Motor neuron (in vitro differentiated cells): ENCODE results near the gene ZNF226. TPM values are rescaled to one million over a fixed set of nuclear protein-coding genes. Genes with fewer than 3 reads are reported as not detected.
A peak's percentile ranks its signal among the peaks of the same experiment; 100 is the strongest.
"Not testable (repeated sequence)": the region's sequence is repeated elsewhere in the genome, so short reads cannot be mapped to it uniquely, and the experiment has no call there.

ENCODE experiments used
- ATAC-seq, 8 experiments: fragments of 200-7000 bp; cut with Tn5 transposase; replicated peaks in 6 of 8; 2 replicates each; pipeline ENCODE4 v1.8.0; 2021; ENCODE audit warnings: mild to moderate bottlenecking in 8 of 8, moderate library complexity in 8 of 8
- H3K27ac ChIP-seq, 2 donors: fragments of 250-450 bp; sonication (Bioruptor Pico); 2 replicates each; pipeline ENCODE4 v1.9.0; 2021; ENCODE audit warnings: antibody characterized with exemption in 2 of 2, mild to moderate bottlenecking in 2 of 2, moderate library complexity in 1 of 2
- H3K4me1 ChIP-seq, 2 donors: fragments of 250-450 bp; sonication (Bioruptor Pico); replicated peaks in 1 of 2; 2 replicates each; pipeline ENCODE4 v1.6.1; 2021; ENCODE audit warnings: antibody characterized with exemption in 2 of 2, mild to moderate bottlenecking in 2 of 2, moderate library complexity in 1 of 2
- H3K4me3 ChIP-seq, 5 donors: fragments of 250-450 bp; sonication (Bioruptor Pico); 2 replicates each; pipeline ENCODE4 v1.9.0; 2021; ENCODE audit warnings: antibody characterized with exemption in 5 of 5, mild to moderate bottlenecking in 5 of 5, moderate library complexity in 4 of 5
- WGBS, 10 experiments: fragments of 450-650 bp; shearing (Covaris generic); methylation state at CpG; one replicate each; pipeline ENCODE4 v1.0.0; 2022; 5-methylcytosine and 5-hydroxymethylcytosine counted together
- in situ Hi-C, 9 experiments: fragments of 400-800 bp; cut with MboI; loops; one replicate each; pipeline ENCODE4 v1.15.0; 2021; ENCODE audit warnings: low sequenced_read_pairs in 9 of 9, low pct_unique_long_range_greater_than_20kb in 2 of 9; ENCODE audit not compliant: unreplicated experiment in 9 of 9
- total RNA-seq, 8 experiments: library from RNA; unstranded; fragments of 300-600 nt; gene quantifications; 2 replicates each; pipeline versions ENCODE4 v1.2.3 to v1.2.4, GENCODE V29; 2022

Gene ZNF226
- total RNA-seq, 8 experiments from 2014 or later = 19.6 to 56.9 (median 41.6) TPM

DNA sequence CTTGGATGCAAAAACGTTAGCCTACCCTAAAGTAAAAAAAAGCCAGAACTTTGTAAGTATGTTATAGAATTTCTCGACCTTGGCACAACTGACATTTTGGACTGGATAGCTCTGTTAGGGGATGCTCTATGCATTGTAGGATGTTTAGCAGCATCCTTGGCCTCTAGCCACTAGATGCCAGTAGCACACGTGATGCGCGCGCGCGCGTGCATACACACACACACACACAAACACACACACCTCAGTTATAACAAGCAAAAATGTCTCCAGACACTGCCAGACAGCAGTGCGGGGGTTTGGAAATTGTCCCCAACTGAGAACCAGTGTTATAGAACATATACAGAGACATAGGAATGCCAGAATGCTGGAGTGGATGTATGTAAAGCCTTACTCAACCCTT, 17.2 kb downstream of the ZNF226 start:
- 53 to 96% (median 75%) methylated on average over 1 to 10 of the region's 10 CpGs; no CpG with 5 or more reads in 1 of the 10 experiments for WGBS, 10 experiments
- no peak overlapping the region for H3K27ac ChIP-seq
- no peaks in the 10 kb centered on the region for H3K4me1 ChIP-seq
- no peak overlapping the region for H3K4me3 ChIP-seq
- in situ Hi-C loops = no loop called here
- ATAC-seq = no peak

DNA sequence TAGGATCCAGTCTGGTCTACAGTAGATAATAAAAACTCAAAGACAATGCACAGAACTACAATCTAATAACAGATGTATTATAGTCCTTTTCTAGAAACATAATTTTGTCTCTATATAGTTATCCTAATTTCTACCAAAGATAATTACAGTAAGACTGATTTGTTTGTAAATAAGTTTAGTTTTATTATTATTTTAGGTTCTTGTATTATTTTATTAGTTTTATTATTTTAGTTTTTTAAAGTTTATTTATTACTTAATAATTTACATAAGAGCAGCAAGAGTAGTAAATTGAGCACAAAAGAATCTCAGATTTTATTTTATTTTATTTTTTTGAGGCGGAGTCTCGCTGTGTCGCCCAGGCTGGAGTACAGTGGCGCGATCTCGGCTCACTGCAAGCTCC, 25.1 kb downstream of the ZNF226 start:
- no peak overlapping the region for H3K4me3 ChIP-seq
- no peak for ATAC-seq
- H3K4me1 ChIP-seq = no peaks in the 10 kb centered on the region
- WGBS, 10 experiments = 75 to 100% (median 94%) methylated on average over 2 to 6 of the region's 6 CpGs; no CpG with 5 or more reads in 1 of the 10 experiments
- in situ Hi-C loops = no loop called here
- no peak overlapping the region for H3K27ac ChIP-seq

DNA sequence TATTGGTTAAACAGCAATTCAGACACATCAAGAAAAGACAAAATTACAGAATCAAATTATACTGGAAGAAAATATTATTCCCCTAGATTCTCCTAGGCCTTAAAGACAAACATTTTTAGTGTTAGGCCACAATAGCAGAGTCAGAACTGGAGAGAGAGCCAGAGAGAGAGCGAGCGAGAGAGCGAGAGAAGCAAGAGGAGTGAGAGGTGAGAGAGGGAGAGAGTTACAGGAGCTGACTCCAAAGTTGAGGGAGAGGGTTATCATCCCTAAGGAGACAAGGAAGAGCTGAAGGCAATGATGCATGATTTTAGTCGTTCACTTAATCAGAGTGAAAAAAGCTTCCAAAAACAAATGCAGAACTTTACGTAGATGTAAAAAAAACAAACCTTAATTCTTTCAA, 27.2 kb downstream of the ZNF226 start:
- H3K4me1 ChIP-seq = no peaks in the 10 kb centered on the region
- H3K4me3 ChIP-seq = no peak overlapping the region
- 48 to 93% (median 78%) methylated on average over 4 to 5 of the region's 5 CpGs; no CpG with 5 or more reads in 1 of the 10 experiments for WGBS, 10 experiments
- ATAC-seq = no peak
- in situ Hi-C loops = no loop called here
- H3K27ac ChIP-seq = no peak overlapping the region

DNA sequence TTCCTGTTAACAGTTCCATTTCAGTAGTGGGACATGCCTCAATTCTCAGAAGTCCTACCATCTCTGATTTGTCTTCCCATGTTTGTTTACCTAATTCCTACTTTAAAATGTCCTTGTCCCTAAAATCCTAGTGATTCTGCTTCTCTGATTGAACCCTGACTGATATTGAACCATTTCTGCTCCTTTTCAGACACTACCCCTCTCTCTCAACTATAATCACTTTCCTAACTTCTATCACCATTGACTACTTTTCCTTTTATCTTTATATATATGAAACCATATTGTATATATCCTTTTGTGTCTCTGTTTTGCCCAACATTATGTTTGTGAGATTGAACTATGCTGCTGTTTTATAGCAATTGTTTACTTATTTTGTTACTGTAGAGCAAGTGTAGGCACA, 31.9 kb downstream of the ZNF226 start:
- no peak for ATAC-seq
- H3K27ac ChIP-seq = no peak overlapping the region
- H3K4me1 ChIP-seq = no peaks in the 10 kb centered on the region
- in situ Hi-C loops = no loop called here
- no peak overlapping the region for H3K4me3 ChIP-seq

DNA sequence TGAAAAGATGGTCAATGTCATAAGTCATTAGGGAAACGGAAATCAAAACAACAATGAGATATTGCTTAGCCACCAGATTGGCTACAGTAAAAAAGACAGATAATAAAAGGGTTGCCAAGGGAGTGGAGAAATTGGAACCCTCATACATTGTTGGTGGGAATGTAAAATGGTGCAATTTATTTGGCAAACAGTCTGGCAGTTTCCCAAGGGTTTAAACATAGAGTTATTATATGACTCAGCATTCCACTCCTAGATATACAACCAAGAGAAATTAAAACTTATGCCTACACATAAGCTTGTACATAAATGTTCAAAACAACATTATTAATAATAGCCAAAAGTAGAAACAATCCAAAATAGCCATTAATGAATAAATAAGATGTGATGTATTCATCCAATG, 37.6 kb downstream of the ZNF226 start:
- WGBS, 10 experiments = 29 to 100% (median 90%) methylated on average over 1 of the region's 1 CpG; no CpG with 5 or more reads in 1 of the 10 experiments
- in situ Hi-C loops = no loop called here
- H3K4me3 ChIP-seq = no peak overlapping the region
- no peak overlapping the region for H3K27ac ChIP-seq
- ATAC-seq = no peak
- no peaks in the 10 kb centered on the region for H3K4me1 ChIP-seq

DNA sequence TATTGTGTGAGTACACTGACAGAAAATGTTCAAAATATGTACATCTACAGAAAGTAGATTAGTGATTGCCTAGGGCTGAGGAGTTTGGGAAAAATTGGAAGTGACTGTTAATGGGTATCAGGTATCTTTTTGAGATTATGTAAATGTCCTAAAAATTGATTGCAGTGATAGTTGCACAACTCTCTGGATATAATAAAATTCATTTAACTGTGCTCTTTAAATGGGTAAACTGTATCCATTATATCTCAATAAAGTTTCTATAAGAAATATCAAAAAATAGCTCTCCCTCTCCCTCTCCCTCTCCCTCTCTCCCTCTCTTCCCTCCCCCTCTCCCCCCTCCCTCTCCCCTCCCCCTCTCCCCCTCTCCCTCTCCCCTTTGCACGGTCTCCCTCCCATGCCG, 38.1 kb downstream of the ZNF226 start:
- WGBS, 10 experiments = no CpG with 5 or more reads among the region's 2 CpGs
- H3K4me1 ChIP-seq = peaks cover 0 to under 1% of the 10 kb centered on the region in 2 donors
- H3K4me3 ChIP-seq = no peak overlapping the region
- in situ Hi-C loops = no loop called here
- ATAC-seq = no peak
- H3K27ac ChIP-seq = no peak overlapping the region

DNA sequence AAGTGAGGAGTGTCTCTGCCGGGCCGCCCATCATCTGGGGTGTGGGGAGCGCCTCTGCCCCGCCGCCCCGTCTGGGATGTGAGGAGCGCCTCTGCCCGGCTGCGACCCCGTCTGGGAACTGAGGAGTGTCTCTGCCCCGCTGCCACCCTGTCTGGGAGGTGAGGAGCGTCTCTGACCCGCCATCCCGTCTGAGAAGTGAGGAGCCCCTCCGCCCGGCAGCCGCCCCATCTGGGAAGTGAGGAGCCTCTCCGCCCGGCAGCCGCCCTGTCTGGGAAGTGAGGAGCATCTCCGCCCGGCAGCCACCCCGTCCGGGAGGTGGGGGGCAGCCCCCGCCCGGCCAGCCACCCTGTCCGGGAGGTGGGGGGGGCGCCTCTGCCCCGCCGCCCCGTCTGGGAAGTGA, 39.0 kb downstream of the ZNF226 start:
- no CpG with 5 or more reads among the region's 31 CpGs for WGBS, 10 experiments
- ATAC-seq = not testable (repeated sequence)

DNA sequence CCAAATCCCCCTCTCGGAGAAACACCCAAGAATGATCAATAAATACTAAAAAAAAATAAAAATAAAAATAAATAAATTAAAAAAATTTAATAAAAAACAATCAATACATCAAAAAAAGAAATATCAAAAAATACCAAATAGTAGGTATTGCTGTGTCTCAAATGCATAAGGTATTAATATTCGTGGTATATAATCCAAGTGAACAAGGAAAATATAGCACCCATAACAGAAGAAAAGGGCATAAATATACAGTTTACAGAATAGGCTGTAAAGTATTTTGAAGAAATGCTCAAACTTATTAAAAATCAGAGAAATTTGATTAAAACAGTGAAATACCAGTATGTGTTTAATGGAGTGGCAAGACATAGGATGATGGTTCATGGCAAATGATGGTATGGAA, 39.9 kb downstream of the ZNF226 start:
- no peak overlapping the region for H3K27ac ChIP-seq
- in situ Hi-C loops = no loop called here
- H3K4me1 ChIP-seq = peaks cover 0 to 4% of the 10 kb centered on the region in 2 donors
- 25 to 80% (median 56%) methylated on average over 1 to 2 of the region's 2 CpGs; no CpG with 5 or more reads in 1 of the 10 experiments for WGBS, 10 experiments
- ATAC-seq = no peak
- no peak overlapping the region for H3K4me3 ChIP-seq

More for the DNA sequence above, 39.0 kb downstream of the ZNF226 start:
- H3K4me1 ChIP-seq, in situ Hi-C loops, H3K4me3 ChIP-seq, H3K27ac ChIP-seq: not testable (repeated sequence)

DNA sequence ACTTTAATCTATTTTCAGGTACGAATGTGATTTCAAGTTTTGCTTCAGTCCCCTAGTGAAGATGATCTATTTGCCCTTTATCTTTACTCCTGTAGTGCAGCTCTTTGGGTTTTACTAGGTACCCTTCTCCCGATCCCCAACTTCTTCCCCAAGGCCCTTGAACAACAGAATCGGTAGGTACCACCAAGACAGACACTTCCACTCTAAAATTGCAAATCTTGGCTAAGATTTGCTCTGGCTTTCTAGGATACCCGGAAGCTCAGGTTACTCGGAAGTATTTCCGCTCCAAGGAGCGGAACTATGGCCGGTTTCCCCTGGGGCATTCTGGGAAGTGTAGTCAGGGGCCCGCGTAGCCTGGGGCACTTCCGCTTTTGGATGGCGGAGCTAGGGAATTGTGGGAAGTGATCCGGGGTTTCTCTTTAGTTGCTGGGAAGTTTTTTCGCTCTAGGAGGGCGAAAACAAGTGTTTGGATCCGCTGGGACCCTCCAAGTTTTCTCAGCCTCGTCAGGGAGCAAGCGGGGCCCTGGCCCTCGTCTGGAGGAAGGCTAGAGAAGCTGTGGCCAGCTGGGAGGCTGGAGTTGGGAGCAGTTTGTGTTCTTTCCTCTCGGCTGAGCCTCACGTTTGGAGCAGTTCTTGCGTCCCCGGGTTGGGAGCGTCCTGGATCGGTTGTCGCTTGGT, 42.4 kb downstream of the ZNF226 start:
- ATAC-seq = peak; percentile 83 to 94 (median 90)
- Histone ChIP-seq H3K4me3 (peak overlapping the region; percentile 53 to 82 (median 61)), H3K27ac (peak overlapping the region; percentile 21 to 84), H3K4me1 (peaks cover 0 to 4% of the 10 kb centered on the region in 2 donors)
- in situ Hi-C loops = no loop called here
- WGBS, 10 experiments = 5 to 67% (median 11%) methylated on average over 1 to 25 of the region's 26 CpGs

DNA sequence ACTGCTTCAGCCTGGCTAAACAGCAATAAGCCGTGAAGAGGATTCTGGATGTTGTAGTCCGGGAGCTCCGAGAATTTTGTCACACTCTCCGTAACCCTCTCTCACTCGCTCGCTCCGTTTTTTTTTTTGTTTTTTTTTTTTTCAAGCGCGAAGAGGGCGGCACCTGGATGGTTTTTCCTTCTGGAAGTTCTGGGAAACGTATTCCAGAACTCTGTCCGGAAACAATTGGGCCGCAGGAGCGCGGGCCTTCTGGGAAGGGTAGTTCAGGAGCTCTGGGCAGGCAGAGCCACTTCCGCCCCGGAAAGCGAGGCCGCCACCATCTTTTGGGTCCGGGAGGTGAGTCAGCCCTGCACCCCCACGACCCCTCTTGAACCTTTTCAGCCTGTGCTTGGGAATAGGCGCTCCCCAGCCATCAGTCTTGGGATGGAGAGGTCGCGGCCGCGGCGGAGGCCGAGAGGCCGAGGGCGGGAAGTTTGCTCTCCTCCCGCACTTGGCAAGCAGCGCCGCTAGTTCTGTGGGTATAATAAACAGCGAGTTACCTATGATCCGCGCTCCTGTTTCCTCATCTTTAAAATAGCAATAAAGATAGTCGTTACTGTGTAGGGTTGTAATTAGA, 47.5 kb downstream of the ZNF226 start, which contains the start of gene ZNF227:
Gene ZNF227, plus strand, starts transcription at position 283 of the 616 bp plus-strand sequence. CDS start 5,261 bp downstream, outside the sequence.
- 0 to 3% (median 0%) methylated on average over 10 to 25 of the region's 37 CpGs; no CpG with 5 or more reads in 1 of the 10 experiments for WGBS, 10 experiments
- in situ Hi-C loops = no loop called here
- ATAC-seq = peak; percentile 93 to 97 (median 96)
- H3K4me3 ChIP-seq = peak within 1 kb of the TSS; percentile 57 to 94 (median 83)
- H3K27ac ChIP-seq = peak within 1 kb of the TSS; percentile 43 to 51
- peaks cover 4 to 11% of the 10 kb centered on the region in 2 donors for H3K4me1 ChIP-seq

DNA sequence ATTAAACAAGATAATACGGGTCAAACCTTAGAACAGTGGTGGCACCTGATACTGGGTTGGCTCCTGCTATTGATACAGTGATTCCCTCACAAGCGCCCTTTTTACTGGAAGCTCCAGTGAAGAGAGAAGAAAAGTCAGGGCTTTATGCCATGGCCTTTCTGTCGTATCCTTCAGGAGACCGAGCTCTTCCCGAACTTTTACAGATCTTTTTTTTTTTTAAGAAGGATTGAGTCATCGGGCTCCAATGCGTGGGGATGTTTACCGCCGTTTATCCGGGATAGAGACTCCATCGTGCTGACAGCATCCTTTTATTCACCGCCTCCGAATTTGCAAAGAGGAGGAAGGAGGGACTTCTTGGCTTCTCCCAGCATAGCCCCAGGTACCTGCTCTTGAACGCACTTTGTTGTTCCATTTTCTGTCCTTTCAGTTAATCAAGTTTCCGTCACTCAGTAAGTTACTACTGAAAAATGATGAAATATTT, 48.0 kb downstream of the ZNF226 start:
- H3K4me3 ChIP-seq = peak overlapping the region; percentile 57 to 94 (median 83)
- 0 to 17% (median 6%) methylated on average over 3 to 13 of the region's 15 CpGs; no CpG with 5 or more reads in 1 of the 10 experiments for WGBS, 10 experiments
- in situ Hi-C loops = no loop called here
- ATAC-seq = peak; percentile 8 to 36 (median 20)
- H3K27ac ChIP-seq = peak overlapping the region; percentile 43 to 51
- H3K4me1 ChIP-seq = peaks cover 4 to 11% of the 10 kb centered on the region in 2 donors

DNA sequence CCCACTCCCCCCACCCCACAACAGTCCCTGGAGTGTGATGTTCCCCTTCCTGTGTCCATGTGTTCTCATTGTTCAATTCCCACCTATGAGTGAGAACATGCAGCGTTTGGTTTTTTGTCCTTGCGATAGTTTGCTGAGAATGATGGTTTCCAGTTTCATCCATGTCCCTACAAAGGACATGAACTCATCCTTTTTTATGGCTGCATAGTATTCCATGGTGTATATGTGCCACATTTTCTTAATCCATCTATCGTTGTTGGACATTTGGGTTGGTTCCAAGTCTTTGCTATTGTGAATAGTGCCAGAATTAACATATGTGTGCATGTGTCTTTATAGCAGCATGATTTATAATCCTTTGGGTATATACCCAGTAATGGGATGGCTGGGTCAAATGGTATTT, 55.0 kb downstream of the ZNF226 start:
- H3K4me1 ChIP-seq, in situ Hi-C loops, H3K4me3 ChIP-seq, ATAC-seq, H3K27ac ChIP-seq: not testable (repeated sequence)
- WGBS, 10 experiments = 60 to 100% methylated on average over 1 of the region's 3 CpGs; no CpG with 5 or more reads in 8 of the 10 experiments

DNA sequence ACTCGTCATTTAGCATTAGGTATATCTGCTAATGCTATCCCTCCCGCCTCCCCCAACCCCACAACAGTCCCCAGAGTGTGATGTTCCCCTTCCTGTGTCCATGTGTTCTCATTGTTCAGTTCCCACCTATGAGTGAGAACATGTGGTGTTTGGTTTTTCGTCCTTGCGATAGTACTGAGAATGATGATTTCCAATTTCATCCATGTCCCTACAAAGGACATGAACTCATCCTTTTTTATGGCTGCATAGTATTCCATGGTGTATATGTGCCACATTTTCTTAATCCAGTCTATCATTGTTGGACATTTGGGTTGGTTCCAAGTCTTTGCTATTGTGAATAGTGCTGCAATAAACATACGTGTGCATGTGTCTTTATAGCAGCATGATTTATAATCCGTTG, 55.9 kb downstream of the ZNF226 start:
- not testable (repeated sequence) for H3K4me1 ChIP-seq

More for the DNA sequence above, 55.9 kb downstream of the ZNF226 start:
- ATAC-seq, in situ Hi-C loops, H3K27ac ChIP-seq, H3K4me3 ChIP-seq: not testable (repeated sequence)
- no CpG with 5 or more reads among the region's 6 CpGs for WGBS, 10 experiments
